CD4-positive, alpha-beta memory T cell (primary cell): ENCODE results near the gene CNIH4. TPM values are rescaled to one million over a fixed set of nuclear protein-coding genes. Genes with fewer than 3 reads are reported as not detected.
"Not testable (repeated sequence)": the region's sequence is repeated elsewhere in the genome, so short reads cannot be mapped to it uniquely, and the experiment has no call there.

Source experiments
- CTCF ChIA-PET: fragments of 350-600 bp; sonication (Branson Sonifier 250); formaldehyde crosslinking; loops from one replicate; lab custom pipeline; 2021; ENCODE audit warnings: inconsistent platforms; ENCODE audit not compliant: partially characterized antibody; lab: Charles Lee
- POLR2A ChIA-PET: fragments of 350-600 bp; sonication (Branson Sonifier 250); formaldehyde crosslinking; loops from one replicate; lab custom pipeline; 2021; ENCODE audit not compliant: partially characterized antibody; lab: Charles Lee
- DNase-seq, 5 donors: peaks; one replicate each; pipeline versions ENCODE4 v3.0.0 to v3.0.0-alpha.2; 2020 to 2022; ENCODE audit warnings: mixed read lengths in 1 of 5
- H3K27ac ChIP-seq: one replicate; pipeline ENCODE4 v1.7.0; 2013; ENCODE audit warnings: low read depth, low read length
- H3K27me3 ChIP-seq: 2 replicates; pipeline ENCODE4 v1.7.0; 2013; ENCODE audit warnings: mild to moderate bottlenecking, low read length, moderate library complexity; ENCODE audit not compliant: insufficient read depth
- H3K36me3 ChIP-seq: 2 replicates; pipeline ENCODE4 v1.7.0; 2013; ENCODE audit warnings: mild to moderate bottlenecking, low read length, moderate library complexity; ENCODE audit not compliant: insufficient read depth
- H3K4me1 ChIP-seq: 2 replicates; pipeline ENCODE4 v1.7.0; 2013; ENCODE audit warnings: mild to moderate bottlenecking, low read length, moderate library complexity; ENCODE audit not compliant: insufficient read depth
- H3K4me3 ChIP-seq, 2 donors: one replicate each; pipeline ENCODE4 v1.7.0; 2013; ENCODE audit warnings: low read length in 2 of 2, mild to moderate bottlenecking in 1 of 2
- H3K9me3 ChIP-seq, 2 donors: one replicate each; pipeline ENCODE4 v1.7.0; 2013; ENCODE audit warnings: low read length in 2 of 2, control low read depth in 1 of 2; ENCODE audit not compliant: control insufficient read depth in 1 of 2
- H3K27ac Mint-ChIP-seq, 7 donors: one replicate each; pipeline ENCODE4 v1.8.0; 2020 to 2021; ENCODE audit warnings: mixed read lengths in 7 of 7, mild to moderate bottlenecking in 6 of 7, inconsistent platforms in 3 of 7, moderate library complexity in 3 of 7
- H3K27me3 Mint-ChIP-seq, 2 donors: one replicate each; pipeline ENCODE4 v1.8.0; 2020 to 2021; ENCODE audit warnings: mixed read lengths in 2 of 2
- H3K36me3 Mint-ChIP-seq, 2 donors: one replicate each; pipeline ENCODE4 v1.8.0; 2020 to 2021; ENCODE audit warnings: mixed read lengths in 2 of 2, inconsistent platforms in 1 of 2, mild to moderate bottlenecking in 1 of 2
- H3K4me1 Mint-ChIP-seq, 4 donors: one replicate each; pipeline ENCODE4 v1.8.0; 2020 to 2021; ENCODE audit warnings: mixed read lengths in 4 of 4, mild to moderate bottlenecking in 1 of 4
- H3K4me3 Mint-ChIP-seq, 8 donors: one replicate each; pipeline ENCODE4 v1.8.0; 2020 to 2021; ENCODE audit warnings: mixed read lengths in 8 of 8, mild to moderate bottlenecking in 7 of 8, moderate library complexity in 6 of 8, inconsistent platforms in 3 of 8
- H3K9me3 Mint-ChIP-seq, 8 donors: one replicate each; pipeline ENCODE4 v1.8.0; 2020 to 2021; ENCODE audit warnings: mixed read lengths in 8 of 8, mild to moderate bottlenecking in 5 of 8, inconsistent platforms in 3 of 8, moderate library complexity in 1 of 8
- intact Hi-C: fragments of 100-400 bp; cut with micrococcal nuclease; formaldehyde crosslinking; loops from one replicate; pipeline ENCODE4 v1.15.1; 2023
- polyA plus RNA-seq, 2 donors: library from polyadenylated mRNA; unstranded; fragments of 300-500 nt; fragmentation: Illumina TruSeq; gene quantifications; one replicate each; pipeline ENCODE4 v1.2.3, GENCODE V29; 2021
- total RNA-seq, 2 experiments: library from RNA; stranded (reverse); gene quantifications; one replicate each; pipeline ENCODE4 v1.2.3, GENCODE V29; 2021

CNIH4 gene
- total and polyA plus RNA-seq, 4 experiments from 2014 or later = 45.5 to 75.6 (median 56.8) TPM

GRCh38 chr1:224343679-224344078 is 13.0 kb upstream of the CNIH4 start:
- DNase-seq = peak in 1 of 5 donors; percentile 12
- Mint-ChIP-seq H3K4me3 (peak overlapping the region in 1 of 8 donors; percentile 35), H3K9me3 (peaks cover 0 to 29% (median 16%) of the 10 kb centered on the region in 8 donors), H3K27ac (no peak overlapping the region), H3K4me1 (peaks cover 6 to 19% (median 13%) of the 10 kb centered on the region in 4 donors), H3K27me3 (no peaks in the 10 kb centered on the region), H3K36me3 (peaks cover 0 to 3% of the 10 kb centered on the region in 2 donors)
- CTCF ChIA-PET = interaction anchor here (0.6 to 1.0 kb wide), 3 partner anchors 101 to 230 kb away, joined by 3 read pairs; partner anchors contain the start of gene FBXO28
- POLR2A ChIA-PET = interaction anchor here (0.9 to 1.3 kb wide), 4 partner anchors 13 to 351 kb away, joined by 3 read pairs; partner anchors contain the start of gene CNIH4
- intact Hi-C loops = no loop called here
- Histone ChIP-seq H3K36me3 (no peaks in the 10 kb centered on the region), H3K27ac (no peak overlapping the region), H3K4me1 (peaks cover 15% of the 10 kb centered on the region), H3K27me3 (no peaks in the 10 kb centered on the region), H3K9me3 (peaks cover 0 to 8% of the 10 kb centered on the region in 2 donors), H3K4me3 (no peak overlapping the region)

- H3K27me3 ChIP-seq = no peaks in the 10 kb centered on the region
- peaks cover 0 to 3% of the 10 kb centered on the region in 2 donors for H3K36me3 Mint-ChIP-seq
- H3K36me3 ChIP-seq = no peaks in the 10 kb centered on the region
- intact Hi-C loops = no loop called here
- peak overlapping the region in 6 of 7 donors; percentile 33 to 79 (median 59) for H3K27ac Mint-ChIP-seq
- CTCF ChIA-PET = no interaction called here
- peaks cover 18% of the 10 kb centered on the region for H3K4me1 ChIP-seq
- H3K27ac ChIP-seq = no peak overlapping the region
- DNase-seq = peak in 2 of 5 donors; percentile 16 to 30
- POLR2A ChIA-PET = interaction anchor here (1.0 kb wide), 1 partner anchor 18 kb away, joined by 3 read pairs; the partner anchor contains the start of gene NVL
- H3K4me3 Mint-ChIP-seq = peak overlapping the region in 6 of 8 donors; percentile 12 to 68 (median 48)
- H3K27me3 Mint-ChIP-seq = no peaks in the 10 kb centered on the region
- H3K9me3 ChIP-seq = peaks cover 0 to 8% of the 10 kb centered on the region in 2 donors
- H3K4me3 ChIP-seq = no peak overlapping the region
- H3K4me1 Mint-ChIP-seq = peaks cover 7 to 18% (median 11%) of the 10 kb centered on the region in 4 donors
- peaks cover 0 to 20% (median 11%) of the 10 kb centered on the region in 8 donors for H3K9me3 Mint-ChIP-seq
Measured at GRCh38 chr1:224348137-224348536, 8.5 kb upstream of the CNIH4 start.

- H3K9me3 Mint-ChIP-seq, DNase-seq, H3K36me3 ChIP-seq, H3K27ac Mint-ChIP-seq, H3K9me3 ChIP-seq, CTCF ChIA-PET, H3K4me3 Mint-ChIP-seq, H3K27me3 ChIP-seq, H3K4me3 ChIP-seq, H3K27ac ChIP-seq, H3K36me3 Mint-ChIP-seq, intact Hi-C loops, H3K27me3 Mint-ChIP-seq: not testable (repeated sequence)
- peaks cover 18% of the 10 kb centered on the region for H3K4me1 ChIP-seq
- POLR2A ChIA-PET = interaction anchor here (1.3 to 1.5 kb wide), 2 partner anchors 25 to 83 kb away, joined by 3 read pairs; no protein-coding TSS in a partner anchor
- peaks cover 7 to 22% (median 11%) of the 10 kb centered on the region in 4 donors for H3K4me1 Mint-ChIP-seq
Measured at GRCh38 chr1:224349716-224350115, 7.0 kb upstream of the CNIH4 start.

GRCh38 chr1:224352436-224353085 is 4.1 kb upstream of the CNIH4 start:
- DNase-seq, H3K36me3 ChIP-seq, H3K4me3 ChIP-seq, H3K27me3 Mint-ChIP-seq, H3K36me3 Mint-ChIP-seq, H3K9me3 Mint-ChIP-seq, H3K27ac Mint-ChIP-seq, H3K9me3 ChIP-seq, H3K4me3 Mint-ChIP-seq, H3K27ac ChIP-seq, H3K27me3 ChIP-seq, intact Hi-C loops: not testable (repeated sequence)
- CTCF ChIA-PET = interaction anchor here (0.7 to 4.4 kb wide), 5 partner anchors 11 to 29 kb away, joined by 3 to 36 read pairs (median 4); no protein-coding TSS in a partner anchor
- peaks cover 12 to 29% (median 18%) of the 10 kb centered on the region in 4 donors for H3K4me1 Mint-ChIP-seq
- peaks cover 15% of the 10 kb centered on the region for H3K4me1 ChIP-seq
- POLR2A ChIA-PET = interaction anchor here (0.9 to 1.4 kb wide), 2 partner anchors 10 kb away, joined by 3 read pairs; no protein-coding TSS in a partner anchor

GRCh38 chr1:224353975-224354925 is 2.4 kb upstream of the CNIH4 start:
- H3K27me3 Mint-ChIP-seq = no peaks in the 10 kb centered on the region
- peaks cover 17% of the 10 kb centered on the region for H3K4me1 ChIP-seq
- peaks cover 22 to 32% (median 25%) of the 10 kb centered on the region in 4 donors for H3K4me1 Mint-ChIP-seq
- intact Hi-C loops = no loop called here
- H3K9me3 Mint-ChIP-seq = no peaks in the 10 kb centered on the region
- H3K9me3 ChIP-seq = no peaks in the 10 kb centered on the region
- peaks cover 5 to 10% of the 10 kb centered on the region in 2 donors for H3K36me3 Mint-ChIP-seq
- H3K4me3 ChIP-seq = no peak overlapping the region
- no peak overlapping the region for H3K27ac ChIP-seq
- H3K27me3 ChIP-seq = no peaks in the 10 kb centered on the region
- H3K27ac Mint-ChIP-seq = peak overlapping the region in 2 of 7 donors; percentile 26 to 35
- no peak for DNase-seq
- ChIA-PET CTCF (interaction anchor here (0.6 to 4.4 kb wide), 5 partner anchors 13 to 238 kb away, joined by 3 to 36 read pairs (median 5); no protein-coding TSS in a partner anchor), POLR2A (interaction anchor here (1.4 kb wide), 1 partner anchor 11 kb away, joined by 3 read pairs; no protein-coding TSS in a partner anchor)
- H3K4me3 Mint-ChIP-seq = no peak overlapping the region
- no peaks in the 10 kb centered on the region for H3K36me3 ChIP-seq

- intact Hi-C loops = loop anchor here (2.0 to 5.0 kb wide), 2 partner anchors 23 to 35 kb away; no protein-coding TSS in a partner anchor
- ChIA-PET CTCF (interaction anchor here (1.0 to 1.4 kb wide), 3 partner anchors 24 to 100 kb away, joined by 3 to 4 read pairs (median 3); no protein-coding TSS in a partner anchor), POLR2A (interaction anchor here (0.6 to 3.2 kb wide), 14 partner anchors 9 to 175 kb away, joined by 3 to 15 read pairs (median 6); partner anchors contain the start of genes DEGS1, NVL and WDR26)
- Mint-ChIP-seq H3K9me3 (no peaks in the 10 kb centered on the region), H3K27me3 (no peaks in the 10 kb centered on the region), H3K4me1 (peaks cover 28 to 61% (median 44%) of the 10 kb centered on the region in 4 donors), H3K36me3 (peaks cover 11 to 12% of the 10 kb centered on the region in 2 donors), H3K4me3 (peak overlapping the region; percentile 86 to 99 (median 92)), H3K27ac (peak overlapping the region; percentile 73 to 98 (median 86))
- no peaks in the 10 kb centered on the region for H3K27me3 ChIP-seq
- peak overlapping the region; percentile 51 to 63 for H3K4me3 ChIP-seq
- no peaks in the 10 kb centered on the region for H3K36me3 ChIP-seq
- H3K4me1 ChIP-seq = peaks cover 27% of the 10 kb centered on the region
- peak overlapping the region; percentile 72 for H3K27ac ChIP-seq
- H3K9me3 ChIP-seq = no peaks in the 10 kb centered on the region
- DNase-seq = no peak
Measured at GRCh38 chr1:224357626-224358124, 996 bp downstream of the CNIH4 start.
